Measurements from ENCODE around the gene PON2.

GRCh38 chr7:95472581-95473161, 37.8 kb upstream of the PON2 start:
- TF ChIP-seq CTCF (IDR thresholded peaks at IDR 0.05) (no peak), CHD2 (IDR thresholded peaks at IDR 0.05; ENCODE audit: low read length, partially characterized antibody) (no peak), SMC3 (IDR thresholded peaks at IDR 0.05; ENCODE audit: low read depth, low read length) (no peak), RAD21 (IDR thresholded peaks at IDR 0.05; ENCODE audit: low read length) (no peak), FOXJ3 (CRISPR knock-in tag; IDR thresholded peaks at IDR 0.05) (no peak), EP300 (IDR thresholded peaks at IDR 0.05; ENCODE audit: borderline replicate concordance in 1 of 2, low read depth in 1 of 2, low read length in 1 of 2) (no peak)
